Neutrophil (primary cell): ENCODE data around the gene LDAH.

Source experiments
- H3K27ac ChIP-seq: fragments of 200-600 bp; sonication (generic); 2 replicates; pipeline ENCODE4 v1.5.1; 2016; ENCODE audit warnings: mild to moderate bottlenecking, moderate library complexity
- H3K27me3 ChIP-seq: fragments of 200-600 bp; sonication (generic); 2 replicates; pipeline ENCODE4 v1.6.0; 2016; ENCODE audit warnings: mild to moderate bottlenecking
- H3K36me3 ChIP-seq: fragments of 200-600 bp; sonication (generic); 2 replicates; pipeline ENCODE4 v1.5.1; 2017
- H3K4me1 ChIP-seq, 2 experiments: fragments of 200-600 bp in 1 of 2; sonication (generic) in 1 of 2; 1 replicate in 1 of 2; 2 replicates in 1 of 2; pipeline versions ENCODE4 v1.5.1 to v1.6.1; 2013 to 2016; ENCODE audit warnings: low read depth in 1 of 2, low read length in 1 of 2, mild to moderate bottlenecking in 1 of 2, moderate library complexity in 1 of 2; ENCODE audit not compliant: control insufficient read depth in 1 of 2, insufficient read depth in 1 of 2
- H3K4me3 ChIP-seq, 2 experiments: fragments of 200-600 bp in 1 of 2; sonication (generic) in 1 of 2; 1 replicate in 1 of 2; 2 replicates in 1 of 2; pipeline ENCODE4 v1.5.1; 2013 to 2016; ENCODE audit warnings: low read depth in 1 of 2, low read length in 1 of 2, mild to moderate bottlenecking in 1 of 2, moderate library complexity in 1 of 2
- H3K9me3 ChIP-seq: fragments of 200-600 bp; sonication (generic); 2 replicates; pipeline ENCODE4 v1.5.1; 2016
- CTCF ChIP-seq: fragments of 200-600 bp; sonication (generic); IDR thresholded peaks from 2 replicates; pipeline ENCODE4 v1.5.1; 2016; ENCODE audit warnings: antibody characterized with exemption

LDAH gene

DNA sequence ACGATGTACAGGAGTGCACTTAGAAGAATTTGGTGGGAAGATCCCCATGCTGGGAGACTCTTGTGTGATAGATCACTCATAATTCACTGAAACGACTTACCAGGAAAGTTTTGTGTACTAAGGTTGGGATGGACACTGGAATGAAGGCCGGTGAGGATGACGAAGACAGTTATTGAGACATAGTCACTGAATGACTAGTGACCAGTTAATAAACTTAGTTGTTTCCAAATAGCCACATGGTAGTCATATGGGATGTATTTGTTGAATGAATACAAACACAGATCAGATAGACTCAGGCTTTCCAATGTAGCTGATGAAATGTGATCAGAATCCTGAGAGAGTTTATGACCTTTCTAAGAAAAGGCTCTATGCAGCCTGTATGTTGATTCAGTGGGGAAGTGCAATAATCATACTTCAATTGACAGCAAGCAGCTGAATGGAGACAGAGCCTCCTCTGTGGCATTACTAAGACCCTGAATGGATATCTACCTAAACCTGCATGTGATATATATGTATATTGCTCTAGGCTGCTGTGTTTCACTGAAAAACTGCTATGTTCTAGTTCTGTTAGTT lies 135.6 kb downstream of the LDAH start:
- Histone ChIP-seq H3K27me3 (no peaks in the 10 kb centered on the region), H3K9me3 (no peaks in the 10 kb centered on the region), H3K36me3 (no peaks in the 10 kb centered on the region), H3K27ac (no peak overlapping the region), H3K4me3 (no peak overlapping the region), H3K4me1 (no peaks in the 10 kb centered on the region)
- no peak for TF ChIP-seq CTCF

DNA sequence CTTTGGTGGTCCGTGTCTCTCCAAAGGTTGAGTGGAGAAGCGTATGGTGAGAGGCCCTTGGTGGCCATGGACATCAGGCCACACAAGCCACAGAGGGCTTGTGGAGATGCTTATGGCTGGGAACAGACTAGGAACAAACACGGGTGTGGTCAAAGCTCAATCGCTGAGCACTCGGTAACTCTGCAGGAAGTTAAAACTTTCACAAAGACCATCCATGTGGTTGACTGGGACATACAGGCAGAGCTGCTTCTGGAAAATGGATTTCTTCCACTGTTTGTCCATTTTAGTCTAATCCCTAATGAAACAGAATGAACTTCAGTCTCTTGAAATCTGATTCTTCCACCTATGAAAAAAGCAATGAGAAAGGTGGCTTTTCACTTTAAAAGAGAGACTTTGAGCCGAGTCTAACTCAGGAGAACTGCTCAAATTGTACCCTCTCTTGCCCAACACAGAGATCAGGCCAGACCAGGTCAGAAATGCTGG lies 138.3 kb downstream of the LDAH start:
- Histone ChIP-seq H3K9me3 (no peaks in the 10 kb centered on the region), H3K27me3 (no peaks in the 10 kb centered on the region), H3K36me3 (no peaks in the 10 kb centered on the region), H3K4me3 (no peak overlapping the region), H3K27ac (no peak overlapping the region), H3K4me1 (no peaks in the 10 kb centered on the region)
- no peak for TF ChIP-seq CTCF

DNA sequence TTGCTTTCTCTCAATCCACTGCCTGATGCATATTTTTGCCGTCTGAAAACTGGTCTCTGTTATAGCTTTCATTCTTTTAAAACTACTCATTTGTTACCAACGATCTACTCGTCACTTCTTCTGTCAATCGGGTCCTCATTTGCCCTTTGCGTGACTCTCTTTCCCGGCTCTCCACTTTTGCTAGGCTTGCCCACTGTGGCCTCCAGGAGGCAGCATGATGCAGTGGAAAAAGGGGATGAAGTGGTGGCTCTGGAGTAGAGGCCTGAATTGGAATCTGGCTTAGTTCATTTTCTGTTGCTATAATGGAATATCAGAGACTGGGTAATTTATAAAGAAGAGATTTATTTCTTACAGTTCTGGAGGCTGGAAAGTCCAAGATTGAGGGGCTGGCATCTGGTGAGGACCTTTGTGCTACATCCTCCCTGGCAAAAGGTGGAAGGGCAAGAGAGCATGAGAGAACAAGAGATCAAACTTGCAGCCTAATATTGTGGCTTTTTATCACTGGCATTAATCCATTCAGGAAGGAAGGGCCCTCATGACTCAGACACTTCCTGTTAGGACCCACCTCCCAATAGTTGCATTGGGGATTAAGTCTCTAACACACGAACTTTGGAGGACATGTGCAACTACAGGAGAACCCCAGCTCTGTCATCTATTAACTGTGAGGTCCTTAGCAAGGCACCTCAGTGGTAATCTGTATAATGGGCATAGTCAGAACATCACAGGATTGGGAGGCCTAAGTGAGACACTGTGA lies 140.6 kb downstream of the LDAH start:
- no peak for TF ChIP-seq CTCF
- Histone ChIP-seq H3K4me3 (no peak overlapping the region), H3K36me3 (no peaks in the 10 kb centered on the region), H3K27me3 (no peaks in the 10 kb centered on the region), H3K9me3 (no peaks in the 10 kb centered on the region), H3K27ac (no peak overlapping the region), H3K4me1 (no peaks in the 10 kb centered on the region)

DNA sequence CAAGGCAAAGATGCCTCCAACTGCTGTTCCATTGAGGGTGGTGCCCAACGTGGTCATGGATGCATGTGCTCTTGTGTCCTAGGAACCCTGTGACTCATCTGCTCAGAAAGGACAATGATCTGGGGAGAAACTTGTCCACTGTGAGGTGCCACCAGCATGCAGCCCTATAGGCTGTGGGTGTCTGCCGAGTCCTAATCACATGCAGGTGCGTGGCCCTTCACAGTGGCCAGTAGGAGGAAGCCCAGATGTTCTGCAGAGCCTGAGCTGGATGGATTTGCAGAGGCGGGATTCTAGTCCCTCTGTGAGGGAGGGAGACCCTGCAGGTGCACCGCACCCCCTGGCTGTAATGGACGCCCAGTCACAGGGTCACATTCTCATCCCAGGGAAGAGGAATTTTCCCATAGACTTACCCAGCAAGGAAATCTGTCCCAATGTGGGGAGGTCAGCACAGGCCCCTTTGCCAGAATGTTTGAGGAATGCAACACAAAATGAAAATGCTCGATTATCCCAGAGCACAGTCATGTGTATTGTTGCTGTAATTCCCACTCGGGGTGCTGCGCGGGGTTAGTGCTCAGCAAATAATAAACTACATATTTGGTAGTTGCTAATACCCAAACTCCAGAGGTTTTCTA lies 142.0 kb downstream of the LDAH start:
- Histone ChIP-seq H3K27me3 (peaks cover under 1% of the 10 kb centered on the region), H3K4me3 (no peak overlapping the region), H3K9me3 (no peaks in the 10 kb centered on the region), H3K27ac (no peak overlapping the region), H3K4me1 (no peaks in the 10 kb centered on the region), H3K36me3 (no peaks in the 10 kb centered on the region)
- no peak for TF ChIP-seq CTCF

GRCh38 chr2:20678780-20679179 lies 144.1 kb downstream of the LDAH start:
- H3K27ac ChIP-seq: no peak overlapping the region
- H3K27me3 ChIP-seq: peaks cover 21% of the 10 kb centered on the region
- H3K4me1 ChIP-seq: no peaks in the 10 kb centered on the region

More at GRCh38 chr2:20678780-20679179, 144.1 kb downstream of the LDAH start:
- Histone ChIP-seq H3K9me3 (no peaks in the 10 kb centered on the region), H3K4me3 (no peak overlapping the region), H3K36me3 (no peaks in the 10 kb centered on the region)
- TF ChIP-seq CTCF: no peak
